ENCODE results near the gene SDHD. TPM values are rescaled to one million over a fixed set of nuclear protein-coding genes. Genes with fewer than 3 reads are reported as not detected.

SDHD gene
- total and polyA plus RNA-seq, 4 donors: 154 to 277 (median 177) TPM

- H3K4me1 ChIP-seq (ENCODE audit: control insufficient read depth in 4 of 4, insufficient read depth in 4 of 4, low read length in 3 of 4): peaks cover 0 to 6% (median 4%) of the 10 kb centered on the region in 4 donors
- TF ChIP-seq SP1 (IDR thresholded peaks at IDR 0.05) (no peak), HNF4A (conservative IDR thresholded peaks at IDR 0.05) (no peak), TAF1 (conservative IDR thresholded peaks at IDR 0.05) (no peak), CTCF (IDR thresholded peaks at IDR 0.05; ENCODE audit: low read depth, low read length, missing input control) (no peak), NR2F2 (IDR thresholded peaks at IDR 0.05) (no peak), YY1 (IDR thresholded peaks at IDR 0.05) (no peak), FOXA1 (IDR thresholded peaks at IDR 0.05) (no peak), ZBTB33 (IDR thresholded peaks at IDR 0.05) (no peak), FOXA2 (IDR thresholded peaks at IDR 0.05) (no peak), RXRA (IDR thresholded peaks at IDR 0.05) (no peak), EGR1 (IDR thresholded peaks at IDR 0.05; ENCODE audit: low read depth in 2 of 2) (no peak), GABPA (IDR thresholded peaks at IDR 0.05 in 1 of 2, conservative IDR thresholded peaks at IDR 0.05 in 1 of 2) (no peak), RAD21 (IDR thresholded peaks at IDR 0.05) (no peak), ATF3 (IDR thresholded peaks at IDR 0.05) (no peak), JUND (IDR thresholded peaks at IDR 0.05) (no peak), MAX (IDR thresholded peaks at IDR 0.05) (no peak)
- TF ChIP-seq, protein P1, sequence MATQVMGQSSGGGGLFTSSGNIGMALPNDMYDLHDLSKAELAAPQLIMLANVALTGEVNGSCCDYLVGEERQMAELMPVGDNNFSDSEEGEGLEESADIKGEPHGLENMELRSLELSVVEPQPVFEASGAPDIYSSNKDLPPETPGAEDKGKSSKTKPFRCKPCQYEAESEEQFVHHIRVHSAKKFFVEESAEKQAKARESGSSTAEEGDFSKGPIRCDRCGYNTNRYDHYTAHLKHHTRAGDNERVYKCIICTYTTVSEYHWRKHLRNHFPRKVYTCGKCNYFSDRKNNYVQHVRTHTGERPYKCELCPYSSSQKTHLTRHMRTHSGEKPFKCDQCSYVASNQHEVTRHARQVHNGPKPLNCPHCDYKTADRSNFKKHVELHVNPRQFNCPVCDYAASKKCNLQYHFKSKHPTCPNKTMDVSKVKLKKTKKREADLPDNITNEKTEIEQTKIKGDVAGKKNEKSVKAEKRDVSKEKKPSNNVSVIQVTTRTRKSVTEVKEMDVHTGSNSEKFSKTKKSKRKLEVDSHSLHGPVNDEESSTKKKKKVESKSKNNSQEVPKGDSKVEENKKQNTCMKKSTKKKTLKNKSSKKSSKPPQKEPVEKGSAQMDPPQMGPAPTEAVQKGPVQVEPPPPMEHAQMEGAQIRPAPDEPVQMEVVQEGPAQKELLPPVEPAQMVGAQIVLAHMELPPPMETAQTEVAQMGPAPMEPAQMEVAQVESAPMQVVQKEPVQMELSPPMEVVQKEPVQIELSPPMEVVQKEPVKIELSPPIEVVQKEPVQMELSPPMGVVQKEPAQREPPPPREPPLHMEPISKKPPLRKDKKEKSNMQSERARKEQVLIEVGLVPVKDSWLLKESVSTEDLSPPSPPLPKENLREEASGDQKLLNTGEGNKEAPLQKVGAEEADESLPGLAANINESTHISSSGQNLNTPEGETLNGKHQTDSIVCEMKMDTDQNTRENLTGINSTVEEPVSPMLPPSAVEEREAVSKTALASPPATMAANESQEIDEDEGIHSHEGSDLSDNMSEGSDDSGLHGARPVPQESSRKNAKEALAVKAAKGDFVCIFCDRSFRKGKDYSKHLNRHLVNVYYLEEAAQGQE (IDR thresholded peaks at IDR 0.05): no peak
- 94% methylated on average over 11 of the region's 11 CpGs for WGBS
- no peaks in the 10 kb centered on the region for H3K9me3 ChIP-seq (ENCODE audit: control insufficient read depth in 4 of 4, low read length in 3 of 4)
- H3K9ac ChIP-seq (ENCODE audit: low read depth in 1 of 2, low read length in 2 of 2): no peak overlapping the region
- no peak overlapping the region for H3K27ac ChIP-seq (ENCODE audit: low read depth in 1 of 2, low read length in 2 of 2)
- H3K27me3 ChIP-seq (ENCODE audit: control insufficient read depth in 4 of 4, insufficient read depth in 4 of 4, low read length in 3 of 4): no peaks in the 10 kb centered on the region
- DNase-seq (ENCODE audit: low spot score): no peak
- peaks cover 4 to 27% (median 15%) of the 10 kb centered on the region in 4 donors for H3K36me3 ChIP-seq (ENCODE audit: control insufficient read depth in 4 of 4, insufficient read depth in 3 of 4, low read depth in 1 of 4, low read length in 3 of 4)
- no peak overlapping the region for H3K4me3 ChIP-seq (ENCODE audit: low read depth in 1 of 3, low read length in 3 of 3)
Measured at GRCh38 chr11:112097734-112098528, 11.3 kb downstream of the SDHD start.

Measured in liver (tissue), 9 donors.